Nephron (organoid): ENCODE results near the gene GAB1.

Source experiments
- H3K27ac Mint-ChIP-seq, 3 experiments: 2 replicates each; pipeline ENCODE4 v1.8.0; 2020; ENCODE audit warnings: mixed read lengths in 3 of 3, mild to moderate bottlenecking in 2 of 3, moderate library complexity in 1 of 3
- H3K27me3 Mint-ChIP-seq: 2 replicates; pipeline ENCODE4 v1.8.0; 2021; ENCODE audit warnings: low read depth, mild to moderate bottlenecking, moderate library complexity, mixed read lengths
- H3K36me3 Mint-ChIP-seq: 2 replicates; pipeline ENCODE4 v1.8.0; 2020; ENCODE audit warnings: low read depth, mixed read lengths
- H3K4me1 Mint-ChIP-seq: 2 replicates; pipeline ENCODE4 v1.8.0; 2020; ENCODE audit warnings: mixed read lengths
- H3K4me3 Mint-ChIP-seq, 3 experiments: 2 replicates each; pipeline ENCODE4 v1.8.0; 2020; ENCODE audit warnings: mild to moderate bottlenecking in 3 of 3, mixed read lengths in 3 of 3, moderate library complexity in 2 of 3
- H3K9me3 Mint-ChIP-seq: 2 replicates; pipeline ENCODE4 v1.8.0; 2020; ENCODE audit warnings: mixed read lengths
- TF ChIP-seq, protein P1 (sequence below), 3 experiments: fragments of 200-600 bp; sonication (generic); IDR thresholded peaks; one replicate each; pipeline ENCODE4 v1.5.0; 2021; ENCODE audit warnings: antibody characterized with exemption in 3 of 3; ENCODE audit not compliant: unreplicated experiment in 3 of 3

The GAB1 gene

GRCh38 chr4:143399113-143399949, 62.7 kb downstream of the GAB1 start:
- H3K9me3 Mint-ChIP-seq = no peaks in the 10 kb centered on the region
- peaks cover 46% of the 10 kb centered on the region for H3K4me1 Mint-ChIP-seq
- TF ChIP-seq, protein P1, sequence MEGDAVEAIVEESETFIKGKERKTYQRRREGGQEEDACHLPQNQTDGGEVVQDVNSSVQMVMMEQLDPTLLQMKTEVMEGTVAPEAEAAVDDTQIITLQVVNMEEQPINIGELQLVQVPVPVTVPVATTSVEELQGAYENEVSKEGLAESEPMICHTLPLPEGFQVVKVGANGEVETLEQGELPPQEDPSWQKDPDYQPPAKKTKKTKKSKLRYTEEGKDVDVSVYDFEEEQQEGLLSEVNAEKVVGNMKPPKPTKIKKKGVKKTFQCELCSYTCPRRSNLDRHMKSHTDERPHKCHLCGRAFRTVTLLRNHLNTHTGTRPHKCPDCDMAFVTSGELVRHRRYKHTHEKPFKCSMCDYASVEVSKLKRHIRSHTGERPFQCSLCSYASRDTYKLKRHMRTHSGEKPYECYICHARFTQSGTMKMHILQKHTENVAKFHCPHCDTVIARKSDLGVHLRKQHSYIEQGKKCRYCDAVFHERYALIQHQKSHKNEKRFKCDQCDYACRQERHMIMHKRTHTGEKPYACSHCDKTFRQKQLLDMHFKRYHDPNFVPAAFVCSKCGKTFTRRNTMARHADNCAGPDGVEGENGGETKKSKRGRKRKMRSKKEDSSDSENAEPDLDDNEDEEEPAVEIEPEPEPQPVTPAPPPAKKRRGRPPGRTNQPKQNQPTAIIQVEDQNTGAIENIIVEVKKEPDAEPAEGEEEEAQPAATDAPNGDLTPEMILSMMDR (IDR thresholded peaks at IDR 0.05; ENCODE audit: unreplicated experiment in 3 of 3) = peak; percentile 55 to 65 (median 62)
- peak overlapping the region in 1 of 3 experiments; percentile 23 for H3K27ac Mint-ChIP-seq
- no peaks in the 10 kb centered on the region for H3K27me3 Mint-ChIP-seq
- no peak overlapping the region for H3K4me3 Mint-ChIP-seq
- H3K36me3 Mint-ChIP-seq = no peaks in the 10 kb centered on the region

GRCh38 chr4:143400082-143400481, 63.4 kb downstream of the GAB1 start:
- TF ChIP-seq, protein P1 (IDR thresholded peaks at IDR 0.05; ENCODE audit: unreplicated experiment in 3 of 3) = no peak
- Mint-ChIP-seq H3K27ac (no peak overlapping the region), H3K4me1 (peaks cover 48% of the 10 kb centered on the region), H3K27me3 (no peaks in the 10 kb centered on the region), H3K4me3 (no peak overlapping the region), H3K9me3 (no peaks in the 10 kb centered on the region), H3K36me3 (no peaks in the 10 kb centered on the region)

DNA sequence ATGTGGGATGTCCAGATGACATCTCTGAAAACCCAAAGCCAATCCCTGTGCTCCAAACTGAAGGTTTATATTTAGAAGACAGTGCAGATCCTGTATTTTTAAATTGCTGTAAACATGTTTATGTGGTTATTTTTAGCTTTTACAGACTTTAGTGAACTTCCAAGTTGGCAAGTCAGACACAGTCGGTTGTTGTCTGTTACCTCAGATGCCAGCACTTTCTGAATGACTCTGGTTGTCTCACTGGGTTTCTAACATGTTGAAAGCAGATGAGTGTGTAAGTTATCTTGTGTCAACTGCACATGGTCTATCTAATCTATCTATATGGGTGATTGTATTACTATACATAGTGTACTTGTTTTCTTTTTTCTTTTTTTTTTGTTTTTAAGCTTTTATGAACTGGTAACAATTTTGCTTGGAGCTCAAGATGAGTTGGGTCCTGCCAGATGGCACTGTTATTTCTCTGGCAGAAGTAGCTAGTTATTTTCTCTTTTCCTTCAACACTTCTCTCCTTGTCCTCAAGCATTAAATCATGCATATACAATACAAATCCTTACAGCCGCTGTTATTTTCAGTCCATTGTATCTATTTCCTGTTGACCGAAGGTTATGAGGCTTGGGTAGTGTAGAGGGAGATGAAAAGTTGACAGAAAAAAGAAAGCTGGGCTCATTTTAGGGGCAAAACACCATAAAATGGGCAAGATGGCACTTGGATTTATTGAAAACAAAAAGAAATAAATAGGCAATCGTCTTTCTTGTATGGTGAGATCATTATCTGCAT, 66.3 kb downstream of the GAB1 start:
- no peaks in the 10 kb centered on the region for H3K9me3 Mint-ChIP-seq
- TF ChIP-seq, protein P1 (IDR thresholded peaks at IDR 0.05; ENCODE audit: unreplicated experiment in 3 of 3) = no peak

GRCh38 chr4:143403553-143403820, 66.8 kb downstream of the GAB1 start:
- TF ChIP-seq, protein P1 (IDR thresholded peaks at IDR 0.05; ENCODE audit: unreplicated experiment in 3 of 3) = no peak
- Mint-ChIP-seq H3K36me3 (peaks cover 4% of the 10 kb centered on the region), H3K4me3 (no peak overlapping the region), H3K4me1 (peaks cover 47% of the 10 kb centered on the region), H3K27ac (peak overlapping the region; percentile 28 to 37 (median 30)), H3K27me3 (no peaks in the 10 kb centered on the region), H3K9me3 (no peaks in the 10 kb centered on the region)

More for the DNA sequence above, 66.3 kb downstream of the GAB1 start:
- Mint-ChIP-seq H3K4me1 (peaks cover 44% of the 10 kb centered on the region), H3K4me3 (no peak overlapping the region), H3K27ac (peak overlapping the region; percentile 28 to 37 (median 30)), H3K36me3 (peaks cover 4% of the 10 kb centered on the region), H3K27me3 (no peaks in the 10 kb centered on the region)

DNA sequence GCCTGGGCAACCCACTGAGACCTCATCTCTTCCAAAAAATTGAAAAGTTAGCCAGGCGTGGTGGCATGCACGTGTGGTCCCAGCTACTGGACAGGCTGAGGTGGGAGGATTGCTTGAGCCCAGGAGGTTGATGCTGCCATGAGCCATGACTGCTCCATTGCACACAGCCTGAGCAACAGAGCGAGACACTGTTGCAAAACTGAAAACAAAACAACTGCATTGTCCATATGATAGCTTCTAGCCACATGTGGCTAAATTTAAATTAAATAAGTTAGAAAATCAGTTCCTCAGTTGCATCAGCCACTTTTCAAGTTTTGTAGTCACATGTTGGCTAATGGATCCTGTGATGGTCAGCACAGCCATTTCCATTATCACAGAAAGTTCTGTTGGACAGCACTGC, 67.9 kb downstream of the GAB1 start:
- H3K36me3 Mint-ChIP-seq = peaks cover 4% of the 10 kb centered on the region
- no peaks in the 10 kb centered on the region for H3K9me3 Mint-ChIP-seq
- no peak overlapping the region for H3K27ac Mint-ChIP-seq
- TF ChIP-seq, protein P1 (IDR thresholded peaks at IDR 0.05; ENCODE audit: unreplicated experiment in 3 of 3) = no peak
- H3K4me1 Mint-ChIP-seq = peaks cover 42% of the 10 kb centered on the region
- H3K4me3 Mint-ChIP-seq = no peak overlapping the region
- H3K27me3 Mint-ChIP-seq = no peaks in the 10 kb centered on the region
